OCI-LY7 (cell line): ENCODE measurements around the gene KCNQ1OT1. TPM values are rescaled to one million over a fixed set of nuclear protein-coding genes. Genes with fewer than 3 reads are reported as not detected.

ENCODE experiments used
- BruUV-seq: library from RNA; stranded (reverse); fragments of 400-500 nt; replicated peaks from 2 replicates; lab custom pipeline; 2021; lab: Mats Ljungman, UMichigan
- CTCF ChIA-PET: fragments of 300-600 bp; sonication (Branson Sonifier 250); formaldehyde crosslinking; loops from one replicate; lab custom pipeline; 2022; ENCODE audit warnings: antibody characterized with exemption; ENCODE audit not compliant: unreplicated experiment; lab: Charles Lee
- POLR2A ChIA-PET: fragments of 300-600 bp; sonication (Branson Sonifier 250); formaldehyde crosslinking; loops from one replicate; lab custom pipeline; 2022; ENCODE audit warnings: antibody characterized with exemption; lab: Charles Lee
- DNase-seq: peaks from one replicate; pipeline ENCODE4 v3.0.0-alpha.2; 2015; ENCODE audit warnings: low spot score
- H2AFZ ChIP-seq: fragments of 200-600 bp; sonication (generic), shearing (Covaris generic); 2 replicates; pipeline ENCODE4 v1.6.1; 2014; ENCODE audit warnings: mild to moderate bottlenecking, antibody characterized with exemption, low read length, moderate library complexity
- H3K27ac ChIP-seq: fragments of 200-600 bp; sonication (generic); 2 replicates; pipeline ENCODE4 v1.5.1; 2014; ENCODE audit warnings: mixed run types, low read depth, mild to moderate bottlenecking, moderate library complexity, low read length, inconsistent platforms; ENCODE audit not compliant: poor library complexity, severe bottlenecking
- H3K36me3 ChIP-seq: fragments of 200-600 bp; sonication (generic); 2 replicates; pipeline ENCODE4 v1.6.1; 2014; ENCODE audit warnings: mild to moderate bottlenecking, antibody characterized with exemption, low read length, moderate library complexity, mixed read lengths; ENCODE audit not compliant: insufficient read depth
- H3K4me1 ChIP-seq: fragments of 200-600 bp; sonication (generic); 2 replicates; pipeline ENCODE4 v1.5.1; 2014; ENCODE audit warnings: mild to moderate bottlenecking, low read length; ENCODE audit not compliant: insufficient read depth, poor library complexity, severe bottlenecking
- H3K4me2 ChIP-seq: fragments of 200-600 bp; sonication (generic); 2 replicates; pipeline ENCODE4 v1.6.1; 2014; ENCODE audit warnings: mild to moderate bottlenecking, low read length
- H3K4me3 ChIP-seq: fragments of 200-600 bp; sonication (generic); 2 replicates; pipeline ENCODE4 v1.5.1; 2014; ENCODE audit warnings: mild to moderate bottlenecking, low read depth, low read length; ENCODE audit not compliant: poor library complexity, severe bottlenecking
- H3K79me2 ChIP-seq: fragments of 200-600 bp; sonication (generic); 2 replicates; pipeline ENCODE4 v1.6.1; 2016; ENCODE audit warnings: low read depth, mild to moderate bottlenecking, low read length, moderate library complexity, mixed read lengths; ENCODE audit not compliant: insufficient read depth
- H3K9me2 ChIP-seq: fragments of 200-600 bp; sonication (generic); 2 replicates; pipeline ENCODE4 v1.6.1; 2016; ENCODE audit warnings: mild to moderate bottlenecking, low read length, mixed read lengths; ENCODE audit not compliant: insufficient read depth
- H3K9me3 ChIP-seq: fragments of 200-600 bp; sonication (generic); 2 replicates; pipeline ENCODE4 v1.6.1; 2014; ENCODE audit warnings: mild to moderate bottlenecking, mixed run types, low read length, mixed read lengths
- H4K20me1 ChIP-seq: fragments of 200-600 bp; sonication (generic); 2 replicates; pipeline ENCODE4 v1.6.1; 2014; ENCODE audit warnings: mild to moderate bottlenecking, antibody characterized with exemption, low read length, moderate library complexity, mixed read lengths; ENCODE audit not compliant: insufficient read depth
- CTCF ChIP-seq: fragments of 200-600 bp; sonication (generic); conservative IDR thresholded peaks from 2 replicates; pipeline ENCODE4 v1.5.1; 2014; ENCODE audit warnings: mild to moderate bottlenecking, antibody characterized with exemption, low read length, moderate library complexity, mixed read lengths
- EZH2phosphoT487 ChIP-seq: fragments of 200-600 bp; sonication (generic); IDR thresholded peaks from 2 replicates; pipeline ENCODE4 v1.6.1; 2018; ENCODE audit warnings: low read depth, borderline replicate concordance, mild to moderate bottlenecking, mixed run types, antibody characterized with exemption, low read length, moderate library complexity, mixed read lengths
- intact Hi-C: fragments of 100-400 bp; cut with micrococcal nuclease; formaldehyde crosslinking; loops from one replicate; pipeline ENCODE4 v1.10.0; 2022; ENCODE audit not compliant: unreplicated experiment
- total RNA-seq, 2 experiments: library from RNA; depleted of rRNA in 1 of 2; stranded (reverse); fragments of >200 nt in 1 of 2; shearing (Covaris generic) in 1 of 2; gene quantifications; 2 replicates each; pipeline ENCODE4 v1.2.3, GENCODE V29; 2014 to 2022

KCNQ1OT1 gene
- total RNA-seq, 2 experiments from 2014 or later = 2.9 to 3.4 TPM

DNA sequence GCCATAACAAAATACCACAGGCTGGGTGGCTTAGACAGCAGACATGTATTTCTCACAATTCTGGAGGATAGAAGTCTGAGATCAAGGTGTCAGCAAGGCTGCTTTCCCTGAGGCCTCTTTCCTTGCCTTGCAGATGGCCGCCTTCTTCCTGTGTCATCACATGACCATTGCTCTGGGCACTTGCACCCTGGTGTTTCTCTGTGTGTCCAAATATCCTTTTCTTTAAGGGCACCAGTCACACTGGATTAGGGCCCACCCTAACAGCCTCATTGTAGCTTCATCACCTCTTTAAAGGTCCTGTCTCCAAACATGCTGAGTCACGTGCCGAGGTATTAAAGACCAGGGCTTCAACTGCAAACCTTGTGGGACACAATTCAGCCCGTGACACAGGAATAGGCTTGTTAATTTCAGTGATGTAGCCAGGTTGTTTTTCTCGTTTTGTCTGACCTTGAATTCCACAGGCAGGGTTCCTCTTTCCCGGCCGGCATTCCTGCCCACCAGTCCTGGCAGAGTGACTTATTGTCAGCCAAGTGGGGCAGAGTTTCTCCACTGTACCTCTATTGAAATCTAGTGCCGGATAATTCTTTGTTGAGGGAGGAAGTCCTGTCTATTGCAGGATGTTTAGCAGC, 100.1 kb downstream of the KCNQ1OT1 start:
- Histone ChIP-seq H3K4me1 (no peaks in the 10 kb centered on the region), H4K20me1 (no peaks in the 10 kb centered on the region), H3K9me2 (no peaks in the 10 kb centered on the region), H3K36me3 (no peaks in the 10 kb centered on the region), H3K27ac (no peak overlapping the region), H3K4me3 (no peak overlapping the region), H2AFZ (no peak overlapping the region), H3K9me3 (no peaks in the 10 kb centered on the region), H3K4me2 (no peak overlapping the region), H3K79me2 (no peaks in the 10 kb centered on the region)
- BruUV-seq = no TSS peak
- intact Hi-C loops = no loop called here
- no peak for DNase-seq
- ChIA-PET POLR2A (no interaction called here), CTCF (no interaction called here)
- TF ChIP-seq EZH2phosphoT487 = no peak
- TF ChIP-seq CTCF = no peak

DNA sequence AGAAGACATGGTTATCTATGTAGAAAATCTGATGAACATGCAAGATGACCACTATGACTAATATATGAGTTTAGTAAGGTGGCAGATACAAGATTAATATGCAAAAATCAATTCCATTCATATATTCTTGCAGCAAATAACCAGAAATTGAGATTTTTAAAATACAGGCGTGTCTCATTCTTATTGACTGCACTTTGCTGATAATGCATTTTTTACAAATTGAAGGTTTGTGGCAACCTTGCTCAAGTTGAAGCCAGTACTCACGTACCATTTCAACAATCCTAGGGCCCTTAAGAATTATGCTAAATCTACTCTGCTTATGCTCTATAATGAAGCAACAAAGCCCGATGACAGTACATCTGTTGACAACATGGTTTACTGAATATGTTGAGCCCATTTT, 104.6 kb downstream of the KCNQ1OT1 start:
- Histone ChIP-seq H3K79me2 (no peaks in the 10 kb centered on the region), H3K4me1 (no peaks in the 10 kb centered on the region), H3K4me2 (no peak overlapping the region), H2AFZ (no peak overlapping the region), H3K27ac (no peak overlapping the region), H3K9me3 (no peaks in the 10 kb centered on the region), H3K36me3 (no peaks in the 10 kb centered on the region), H4K20me1 (no peaks in the 10 kb centered on the region), H3K9me2 (no peaks in the 10 kb centered on the region), H3K4me3 (no peak overlapping the region)
- no peak for DNase-seq
- TF ChIP-seq CTCF = no peak
- no peak for TF ChIP-seq EZH2phosphoT487
- POLR2A ChIA-PET = no interaction called here
- intact Hi-C loops = no loop called here
- CTCF ChIA-PET = no interaction called here
- no TSS peak for BruUV-seq

- H3K9me3 ChIP-seq = no peaks in the 10 kb centered on the region
- H3K4me3 ChIP-seq = no peak overlapping the region
- no peaks in the 10 kb centered on the region for H3K9me2 ChIP-seq
- no peaks in the 10 kb centered on the region for H3K4me1 ChIP-seq
- no peaks in the 10 kb centered on the region for H3K36me3 ChIP-seq
- no peak for TF ChIP-seq EZH2phosphoT487
- no peak for TF ChIP-seq CTCF
- POLR2A ChIA-PET = no interaction called here
- no peak for DNase-seq
- no peak overlapping the region for H3K27ac ChIP-seq
- BruUV-seq = no TSS peak
- CTCF ChIA-PET = no interaction called here
- intact Hi-C loops = no loop called here
- no peak overlapping the region for H3K4me2 ChIP-seq
- no peak overlapping the region for H2AFZ ChIP-seq
- H3K79me2 ChIP-seq = no peaks in the 10 kb centered on the region
- H4K20me1 ChIP-seq = no peaks in the 10 kb centered on the region
These were observed 105.5 kb downstream of the KCNQ1OT1 start for GRCh38 chr11:2594267-2594666.
